Endothelial cell of umbilical vein (primary cell): ENCODE results near the gene RBM18. TPM values are rescaled to one million over a fixed set of nuclear protein-coding genes. Genes with fewer than 3 reads are reported as not detected.
A peak's percentile ranks its signal among the peaks of the same experiment; 100 is the strongest.

Experiments used
- BruUV-seq: library from RNA; stranded (reverse); fragments of 400-500 nt; replicated peaks from 2 replicates; lab custom pipeline; 2021; lab: Mats Ljungman, UMichigan
- CTCF ChIA-PET: fragments of 300-600, 350-600 bp; sonication (Branson Sonifier 250); formaldehyde crosslinking; loops from one replicate; lab custom pipeline; 2021; ENCODE audit warnings: antibody characterized with exemption, inconsistent platforms; lab: Charles Lee
- POLR2A ChIA-PET: fragments of 300-600, 350-600 bp; sonication (Branson Sonifier 250); formaldehyde crosslinking; loops from one replicate; lab custom pipeline; 2021; ENCODE audit warnings: antibody characterized with exemption, inconsistent platforms; lab: Charles Lee
- DNase-seq: peaks from one replicate; pipeline ENCODE4 v3.0.0-alpha.2; 2011; ENCODE audit warnings: low read depth, low spot score
- FAIRE-seq: peaks from 2 replicates; lab custom pipeline; 2011; peaks lifted over from hg19 to GRCh38; lab: Jason Lieb, UNC
- H2AFZ ChIP-seq: 2 replicates; pipeline ENCODE4 v1.6.0; 2012; ENCODE audit warnings: low read depth, low read length, control low read depth, inconsistent platforms
- H3K27ac ChIP-seq: 2 replicates; pipeline ENCODE4 v1.5.1; 2011; ENCODE audit warnings: low read depth, mild to moderate bottlenecking, control low read depth, low read length, moderate library complexity; ENCODE audit not compliant: insufficient read depth
- H3K27me3 ChIP-seq, 2 experiments: 2 replicates each; pipeline versions ENCODE4 v1.6.0 to v1.6.1; 2011; ENCODE audit warnings: low read length in 2 of 2, mixed read lengths in 1 of 2; ENCODE audit not compliant: control insufficient read depth in 2 of 2, insufficient read depth in 2 of 2
- H3K36me3 ChIP-seq, 2 experiments: 2 replicates in 1 of 2; 3 replicates in 1 of 2; pipeline ENCODE4 v1.5.1; 2011; ENCODE audit warnings: low read length in 2 of 2, mild to moderate bottlenecking in 1 of 2, moderate library complexity in 1 of 2; ENCODE audit not compliant: control insufficient read depth in 2 of 2, insufficient read depth in 2 of 2; ENCODE audit errors: extremely low read depth in 1 of 2
- H3K4me1 ChIP-seq: 3 replicates; pipeline ENCODE4 v1.5.1; 2011; ENCODE audit warnings: mild to moderate bottlenecking, low read length; ENCODE audit not compliant: control insufficient read depth, insufficient read depth; ENCODE audit errors: extremely low read depth
- H3K4me2 ChIP-seq: 2 replicates; pipeline ENCODE4 v1.6.1; 2011; ENCODE audit warnings: low read length, control low read depth, mixed read lengths; ENCODE audit not compliant: insufficient read depth
- H3K4me3 ChIP-seq, 3 experiments: fragments of 200-600 bp in 1 of 3; sonication (generic), shearing (Covaris generic) in 1 of 3; replicated peaks in 1 of 3; 2 replicates each; pipeline ENCODE4 v1.5.1; 2011 to 2016; ENCODE audit warnings: control low read depth in 3 of 3, low read length in 3 of 3, mild to moderate bottlenecking in 2 of 3, inconsistent platforms in 1 of 3, low read depth in 1 of 3, moderate library complexity in 1 of 3; ENCODE audit not compliant: insufficient read depth in 1 of 3
- H3K79me2 ChIP-seq: 2 replicates; pipeline ENCODE4 v1.6.0; 2012; ENCODE audit warnings: low read length, inconsistent platforms; ENCODE audit not compliant: control insufficient read depth, insufficient read depth
- H3K9ac ChIP-seq: replicated peaks from 2 replicates; pipeline ENCODE3; 2011; ENCODE audit warnings: low read length, control low read depth; ENCODE audit not compliant: insufficient read depth; ENCODE audit errors: extremely low read depth
- H3K9me1 ChIP-seq: replicated peaks from 3 replicates; pipeline ENCODE4 v1.6.0; 2011; ENCODE audit warnings: mild to moderate bottlenecking, low read length; ENCODE audit not compliant: control insufficient read depth, insufficient read depth; ENCODE audit errors: extremely low read depth
- H3K9me3 ChIP-seq: replicated peaks from 2 replicates; pipeline ENCODE4 v1.5.1; 2012; ENCODE audit warnings: low read length, inconsistent platforms; ENCODE audit not compliant: control insufficient read depth, insufficient read depth
- H4K20me1 ChIP-seq: replicated peaks from 2 replicates; pipeline ENCODE3; 2011; ENCODE audit warnings: mild to moderate bottlenecking, low read length; ENCODE audit not compliant: control insufficient read depth, insufficient read depth; ENCODE audit errors: extremely low read depth
- EZH2 ChIP-seq: IDR thresholded peaks from 2 replicates; pipeline ENCODE4 v1.6.1; 2012; ENCODE audit warnings: borderline replicate concordance, low read depth, mild to moderate bottlenecking, moderate library complexity, low read length, inconsistent platforms; ENCODE audit not compliant: severe bottlenecking
- GATA2 ChIP-seq: IDR thresholded peaks from 2 replicates; pipeline ENCODE4 v1.7.0; 2011; ENCODE audit warnings: low read depth, mild to moderate bottlenecking, moderate library complexity, mixed read lengths, low read length; ENCODE audit not compliant: insufficient read length, insufficient read depth
- JUN ChIP-seq: IDR thresholded peaks from 2 replicates; pipeline ENCODE4 v1.6.1; 2011; ENCODE audit warnings: borderline replicate concordance, low read depth; ENCODE audit not compliant: insufficient read length, insufficient read depth
- POLR2A ChIP-seq: IDR thresholded peaks from 2 replicates; pipeline ENCODE4 v1.6.1; 2012; ENCODE audit warnings: low read depth, mild to moderate bottlenecking, control low read depth, low read length
- POLR2AphosphoS5 ChIP-seq: IDR thresholded peaks from 2 replicates; pipeline ENCODE4 v1.6.1; 2012; ENCODE audit warnings: low read depth, mild to moderate bottlenecking, control low read depth, low read length, moderate library complexity; ENCODE audit not compliant: insufficient read depth
- dilution Hi-C: fragments of 300-500 bp; cut with MboI; formaldehyde crosslinking; loops from one replicate; pipeline ENCODE4 v1.15.0; 2019; ENCODE audit warnings: low sequenced_read_pairs; ENCODE audit not compliant: extremely low pct_ligation_motif_present
- intact Hi-C: fragments of 100-400 bp; cut with micrococcal nuclease; formaldehyde crosslinking; loops from one replicate; pipeline ENCODE4 v1.10.0; 2022
- polyA plus RNA-seq, 4 experiments: library from polyadenylated mRNA; depleted of rRNA in 3 of 4; stranded (reverse) in 3 of 4; unstranded in 1 of 4; fragments of >200 nt; gene quantifications; 2 replicates each; pipeline versions ENCODE4 v1.2.1 to v1.2.3, GENCODE V29; 2011 to 2012; ENCODE audit warnings: missing spikeins in 1 of 4
- total RNA-seq: library from RNA; stranded (reverse); gene quantifications from 2 replicates; pipeline ENCODE4 v1.2.3, GENCODE V29; 2021
- TF ChIP-seq, protein P1 (sequence below): IDR thresholded peaks from 2 replicates; pipeline ENCODE4 v1.6.1; 2011; ENCODE audit not compliant: insufficient read depth, insufficient read length
- TF ChIP-seq, protein P2 (sequence below), 2 donors: IDR thresholded peaks; 1 replicate in 1 of 2; 2 replicates in 1 of 2; pipeline ENCODE4 v1.5.1; 2011; ENCODE audit warnings: low read length in 2 of 2, mild to moderate bottlenecking in 2 of 2, moderate library complexity in 2 of 2, control low read depth in 1 of 2, inconsistent platforms in 1 of 2, low read depth in 1 of 2; ENCODE audit not compliant: insufficient read depth in 1 of 2; ENCODE audit errors: extremely low read depth in 1 of 2

The RBM18 gene
- total and polyA plus RNA-seq, 2 donors (not counting 3 experiments of a cell fraction or from before 2014, with no cell fraction given) = 7.9 to 26.9 TPM

DNA sequence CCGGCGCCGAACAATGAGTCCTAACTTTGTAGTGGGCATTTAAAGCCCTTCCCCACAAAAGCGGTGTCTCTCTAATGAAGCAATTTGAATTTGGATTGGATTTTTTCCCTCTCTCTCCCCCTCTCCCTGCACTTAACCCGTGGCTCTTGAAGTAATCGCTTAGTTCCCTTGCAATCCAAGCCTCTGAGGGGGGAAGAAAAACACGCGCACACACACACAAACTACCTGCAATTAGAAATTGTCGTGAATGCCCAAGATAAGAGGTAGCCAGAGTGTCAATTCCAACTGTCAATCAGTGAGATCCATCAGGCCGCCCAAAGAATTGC lies 37.1 kb downstream of the RBM18 start:
- no peak overlapping the region for H2AFZ ChIP-seq
- FAIRE-seq = no peak
- no peak for DNase-seq
- peaks cover 10% of the 10 kb centered on the region for H3K4me1 ChIP-seq
- H3K79me2 ChIP-seq = no peaks in the 10 kb centered on the region
- TF ChIP-seq, protein P1, sequence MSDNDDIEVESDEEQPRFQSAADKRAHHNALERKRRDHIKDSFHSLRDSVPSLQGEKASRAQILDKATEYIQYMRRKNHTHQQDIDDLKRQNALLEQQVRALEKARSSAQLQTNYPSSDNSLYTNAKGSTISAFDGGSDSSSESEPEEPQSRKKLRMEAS = no peak
- no peak for TF ChIP-seq POLR2AphosphoS5
- H3K4me3 ChIP-seq = peak overlapping the region in 2 of 3 experiments; percentile 31 to 41
- no peaks in the 10 kb centered on the region for H4K20me1 ChIP-seq
- intact Hi-C loops = loop anchor here (1.0 to 5.0 kb wide), 2 partner anchors 37 to 70 kb away; partner anchors contain the start of genes MORN5, MRRF, NDUFA8 and RBM18
- CTCF ChIA-PET = interaction anchor here (2.1 kb wide), 1 partner anchor 123 kb away, joined by 15 read pairs; no protein-coding TSS in a partner anchor
- no peaks in the 10 kb centered on the region for H3K9me1 ChIP-seq
- no peak overlapping the region for H3K9ac ChIP-seq
- H3K36me3 ChIP-seq = no peaks in the 10 kb centered on the region
- dilution Hi-C loops = no loop called here
- H3K9me3 ChIP-seq = no peaks in the 10 kb centered on the region
- no peak overlapping the region for H3K27ac ChIP-seq
- no TSS peak for BruUV-seq
- POLR2A ChIA-PET = no interaction called here
- peak overlapping the region; percentile 60 for H3K4me2 ChIP-seq
- peaks cover 43 to 54% of the 10 kb centered on the region in 2 experiments for H3K27me3 ChIP-seq

DNA sequence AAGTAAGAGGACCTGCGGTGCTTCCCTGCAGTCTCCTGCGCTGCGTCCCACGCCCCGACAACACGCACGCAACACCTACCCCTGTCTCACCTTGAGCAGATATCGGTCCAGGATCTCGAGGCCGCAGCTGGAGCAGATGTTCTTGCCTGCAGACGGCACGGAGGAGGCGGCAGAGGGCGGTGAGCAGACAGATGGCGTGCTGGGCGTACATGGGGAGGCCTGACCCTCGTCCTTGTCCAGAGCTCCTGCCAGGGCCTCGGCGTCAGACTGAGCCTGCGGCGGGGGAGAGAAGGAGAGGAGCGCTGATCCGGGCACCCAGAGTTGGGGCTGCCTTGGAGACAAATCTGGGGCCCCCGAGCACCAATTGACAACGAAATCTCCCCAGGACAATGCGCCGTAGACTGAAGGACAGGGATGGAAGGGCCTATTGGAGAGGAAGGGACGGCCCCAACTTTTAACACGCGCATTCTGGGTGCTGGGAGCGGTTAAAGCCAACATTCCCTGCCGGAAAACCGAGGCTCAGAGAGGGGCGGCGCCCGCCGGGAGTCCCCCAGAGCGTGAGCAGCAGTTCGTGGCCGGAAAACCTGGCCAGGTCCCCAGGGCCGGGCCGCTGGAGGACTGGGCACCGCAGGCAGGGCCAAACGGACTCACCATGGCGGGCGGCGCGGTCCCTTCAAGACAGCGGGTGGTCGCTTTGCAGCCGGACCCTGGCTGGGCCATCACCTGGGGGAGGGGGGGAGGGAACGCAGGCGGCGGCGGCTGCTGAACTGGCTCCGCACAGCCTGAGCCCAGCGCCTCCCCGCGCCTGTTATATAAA lies 37.7 kb downstream of the RBM18 start:
- dilution Hi-C loops = no loop called here

More for the DNA sequence above, 37.7 kb downstream of the RBM18 start:
- peak; percentile 19 for DNase-seq
- H2AFZ ChIP-seq = no peak overlapping the region
- no peaks in the 10 kb centered on the region for H3K36me3 ChIP-seq
- BruUV-seq = no TSS peak
- no peak for FAIRE-seq
- no peaks in the 10 kb centered on the region for H4K20me1 ChIP-seq
- H3K27me3 ChIP-seq = peaks cover 43 to 54% of the 10 kb centered on the region in 2 experiments
- H3K9me1 ChIP-seq = no peaks in the 10 kb centered on the region
- H3K27ac ChIP-seq = no peak overlapping the region
- POLR2A ChIA-PET = no interaction called here
- CTCF ChIA-PET = interaction anchor here (0.9 to 1.7 kb wide), 4 partner anchors 9 to 124 kb away, joined by 3 to 6 read pairs (median 4); no protein-coding TSS in a partner anchor
- intact Hi-C loops = loop anchor here (1.0 to 5.0 kb wide), 2 partner anchors 37 to 70 kb away; partner anchors contain the start of genes MORN5, MRRF, NDUFA8 and RBM18
- no peak overlapping the region for H3K9ac ChIP-seq
- H3K9me3 ChIP-seq = no peaks in the 10 kb centered on the region
- H3K4me1 ChIP-seq = peaks cover 10% of the 10 kb centered on the region
- H3K4me2 ChIP-seq = no peak overlapping the region
- H3K79me2 ChIP-seq = no peaks in the 10 kb centered on the region
- peak overlapping the region in 2 of 3 experiments; percentile 31 to 41 for H3K4me3 ChIP-seq
- TF ChIP-seq GATA2 = no peak
- no peak for TF ChIP-seq POLR2A
- TF ChIP-seq, protein P2, sequence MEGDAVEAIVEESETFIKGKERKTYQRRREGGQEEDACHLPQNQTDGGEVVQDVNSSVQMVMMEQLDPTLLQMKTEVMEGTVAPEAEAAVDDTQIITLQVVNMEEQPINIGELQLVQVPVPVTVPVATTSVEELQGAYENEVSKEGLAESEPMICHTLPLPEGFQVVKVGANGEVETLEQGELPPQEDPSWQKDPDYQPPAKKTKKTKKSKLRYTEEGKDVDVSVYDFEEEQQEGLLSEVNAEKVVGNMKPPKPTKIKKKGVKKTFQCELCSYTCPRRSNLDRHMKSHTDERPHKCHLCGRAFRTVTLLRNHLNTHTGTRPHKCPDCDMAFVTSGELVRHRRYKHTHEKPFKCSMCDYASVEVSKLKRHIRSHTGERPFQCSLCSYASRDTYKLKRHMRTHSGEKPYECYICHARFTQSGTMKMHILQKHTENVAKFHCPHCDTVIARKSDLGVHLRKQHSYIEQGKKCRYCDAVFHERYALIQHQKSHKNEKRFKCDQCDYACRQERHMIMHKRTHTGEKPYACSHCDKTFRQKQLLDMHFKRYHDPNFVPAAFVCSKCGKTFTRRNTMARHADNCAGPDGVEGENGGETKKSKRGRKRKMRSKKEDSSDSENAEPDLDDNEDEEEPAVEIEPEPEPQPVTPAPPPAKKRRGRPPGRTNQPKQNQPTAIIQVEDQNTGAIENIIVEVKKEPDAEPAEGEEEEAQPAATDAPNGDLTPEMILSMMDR (IDR thresholded peaks at IDR 0.05; ENCODE audit: extremely low read depth in 1 of 2, insufficient read depth in 1 of 2, low read depth in 1 of 2, low read length in 2 of 2) = peak in 1 of 2 donors; percentile 13
- TF ChIP-seq JUN = no peak
- TF ChIP-seq EZH2 = peak; percentile 22
